Glomerular visceral epithelial cell (primary cell): Measurements from ENCODE around the gene MYO10.
"Not testable (repeated sequence)": the region's sequence is repeated elsewhere in the genome, so short reads cannot be mapped to it uniquely, and the experiment has no call there.

Experiments
- DNase-seq: peaks from one replicate; pipeline ENCODE4 v3.0.0-alpha.2; 2016; ENCODE audit errors: extremely low spot score

Gene MYO10

GRCh38 chr5:16886793-16887345, 49.2 kb downstream of the MYO10 start:
- no peak for DNase-seq

- no peak for DNase-seq
Measured at GRCh38 chr5:16886366-16886736, 49.7 kb downstream of the MYO10 start.

- DNase-seq = no peak
Measured at GRCh38 chr5:16885635-16886365, 50.3 kb downstream of the MYO10 start.

GRCh38 chr5:16884595-16884994, 51.5 kb downstream of the MYO10 start:
- no peak for DNase-seq

- DNase-seq = no peak
Measured at GRCh38 chr5:16883806-16884205, 52.3 kb downstream of the MYO10 start.

- no peak for DNase-seq
Measured at GRCh38 chr5:16883176-16883575, 52.9 kb downstream of the MYO10 start.

GRCh38 chr5:16881251-16881650, 54.8 kb downstream of the MYO10 start:
- no peak for DNase-seq

GRCh38 chr5:16880547-16880946, 55.5 kb downstream of the MYO10 start:
- no peak for DNase-seq

- no peak for DNase-seq
Measured at GRCh38 chr5:16879650-16880049, 56.4 kb downstream of the MYO10 start.

- no peak for DNase-seq
Measured at GRCh38 chr5:16879191-16879590, 56.9 kb downstream of the MYO10 start.

GRCh38 chr5:16877267-16877935, 58.7 kb downstream of the MYO10 start:
- no peak for DNase-seq

GRCh38 chr5:16874424-16874823, 61.7 kb downstream of the MYO10 start:
- DNase-seq = not testable (repeated sequence)

GRCh38 chr5:16871746-16872339, 64.2 kb downstream of the MYO10 start:
- no peak for DNase-seq

- DNase-seq = no peak
Measured at GRCh38 chr5:16870878-16871277, 65.2 kb downstream of the MYO10 start.

- peak; percentile 66 for DNase-seq
Measured at GRCh38 chr5:16869821-16870796, 66.0 kb downstream of the MYO10 start.

GRCh38 chr5:16867577-16867953, 68.5 kb downstream of the MYO10 start:
- DNase-seq = no peak

- DNase-seq = no peak
Measured at GRCh38 chr5:16866795-16867576, 69.1 kb downstream of the MYO10 start.

GRCh38 chr5:16866273-16866672, 69.8 kb downstream of the MYO10 start:
- no peak for DNase-seq

- no peak for DNase-seq
Measured at GRCh38 chr5:16865151-16865550, 70.9 kb downstream of the MYO10 start.

GRCh38 chr5:16864631-16865131, 71.4 kb downstream of the MYO10 start:
- no peak for DNase-seq
